Right lobe of liver (tissue), 4 donors: Measurements from ENCODE around the gene GADL1.

ENCODE experiments used
- POLR2A ChIP-seq: fragments of 450-650 bp; IDR thresholded peaks from one replicate; pipeline ENCODE4 v1.6.1; 2017; ENCODE audit warnings: antibody characterized with exemption, mild to moderate bottlenecking
- TF ChIP-seq, protein P1 (sequence below), 4 donors: fragments of 200-600 bp in 3 of 4; fragments of 450-650 bp in 1 of 4; IDR thresholded peaks; one replicate each; pipeline versions ENCODE4 v1.5.1 to v1.8.0; 2016 to 2022; ENCODE audit warnings: antibody characterized with exemption in 4 of 4, mild to moderate bottlenecking in 2 of 4
- donor health status: DM: no; HTN: no; CAD: no.
- donor health status: DM: no; HTN: no; CAD: no.
- donor health status: DM: no; HTN: yes; CAD: no.

DNA sequence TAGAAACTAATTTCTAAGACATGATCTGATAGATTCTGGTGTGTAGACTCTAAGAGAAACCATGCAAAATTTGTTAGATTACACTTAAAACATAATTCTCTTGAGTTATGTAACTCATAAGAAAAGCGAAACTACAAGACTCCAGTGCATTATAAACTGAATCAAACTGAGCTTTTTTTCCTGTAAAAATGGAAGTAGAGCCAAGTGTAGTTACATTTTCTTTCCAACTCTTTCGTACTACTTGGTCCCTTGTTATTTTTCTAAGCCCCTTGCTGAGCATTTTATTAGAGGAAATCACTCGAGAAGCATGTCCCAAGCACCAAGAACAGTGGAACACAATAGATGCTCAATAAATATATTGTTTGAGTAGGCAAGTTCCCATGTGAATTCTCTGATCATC is 130.2 kb downstream of the GADL1 start:
- TF ChIP-seq, protein P1, sequence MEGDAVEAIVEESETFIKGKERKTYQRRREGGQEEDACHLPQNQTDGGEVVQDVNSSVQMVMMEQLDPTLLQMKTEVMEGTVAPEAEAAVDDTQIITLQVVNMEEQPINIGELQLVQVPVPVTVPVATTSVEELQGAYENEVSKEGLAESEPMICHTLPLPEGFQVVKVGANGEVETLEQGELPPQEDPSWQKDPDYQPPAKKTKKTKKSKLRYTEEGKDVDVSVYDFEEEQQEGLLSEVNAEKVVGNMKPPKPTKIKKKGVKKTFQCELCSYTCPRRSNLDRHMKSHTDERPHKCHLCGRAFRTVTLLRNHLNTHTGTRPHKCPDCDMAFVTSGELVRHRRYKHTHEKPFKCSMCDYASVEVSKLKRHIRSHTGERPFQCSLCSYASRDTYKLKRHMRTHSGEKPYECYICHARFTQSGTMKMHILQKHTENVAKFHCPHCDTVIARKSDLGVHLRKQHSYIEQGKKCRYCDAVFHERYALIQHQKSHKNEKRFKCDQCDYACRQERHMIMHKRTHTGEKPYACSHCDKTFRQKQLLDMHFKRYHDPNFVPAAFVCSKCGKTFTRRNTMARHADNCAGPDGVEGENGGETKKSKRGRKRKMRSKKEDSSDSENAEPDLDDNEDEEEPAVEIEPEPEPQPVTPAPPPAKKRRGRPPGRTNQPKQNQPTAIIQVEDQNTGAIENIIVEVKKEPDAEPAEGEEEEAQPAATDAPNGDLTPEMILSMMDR (IDR thresholded peaks at IDR 0.05): no peak
- no peak for TF ChIP-seq POLR2A
